GM19043 (cell line): ENCODE results near the gene OTOF.

Experiments used
- ATAC-seq: cut with Tn5 transposase; IDR thresholded peaks from one replicate; pipeline ENCODE4 v1.9.1; 2021; ENCODE audit warnings: low read depth; ENCODE audit not compliant: unreplicated experiment

The OTOF gene

DNA sequence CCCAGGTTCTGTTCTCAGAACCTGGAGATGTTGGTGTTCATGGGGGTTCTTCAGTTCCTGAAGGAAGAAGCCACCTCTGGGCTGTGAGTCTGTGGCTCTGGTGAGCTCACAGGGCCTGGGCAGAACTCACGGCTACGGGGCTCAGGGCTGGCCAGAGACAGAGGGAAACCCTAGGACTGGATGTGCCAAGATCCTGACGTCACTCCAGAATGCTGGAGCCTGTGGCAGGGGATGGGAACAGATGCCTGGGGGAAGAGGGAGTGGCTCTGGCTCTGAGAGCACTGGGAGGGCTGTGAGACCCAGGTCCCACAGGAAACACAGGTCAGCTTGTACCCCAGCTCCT lies at the start of gene OTOF:
Gene OTOF, minus strand, starts transcription at position 214 of the 343 bp plus-strand sequence.
- ATAC-seq = no peak

DNA sequence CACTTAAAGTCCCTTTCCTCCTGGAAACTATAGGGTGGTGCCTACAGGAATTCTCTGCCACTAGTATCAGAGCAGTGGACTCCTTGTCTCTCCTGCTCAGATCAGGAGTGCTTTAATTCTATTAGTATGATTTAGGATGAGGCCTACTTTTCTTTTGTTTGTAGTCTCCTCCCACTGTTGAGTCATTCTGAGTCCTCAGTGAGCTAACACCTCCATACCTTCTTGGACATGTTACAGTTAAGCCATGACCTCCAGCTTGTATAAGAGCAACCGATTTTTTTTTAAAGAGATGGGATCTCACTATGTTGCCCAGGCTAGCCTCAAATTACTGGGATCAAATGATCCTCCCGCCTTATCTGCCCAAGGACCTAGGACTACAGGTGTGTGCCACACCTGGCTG lies 48.7 kb upstream of the OTOF start:
- no peak for ATAC-seq

DNA sequence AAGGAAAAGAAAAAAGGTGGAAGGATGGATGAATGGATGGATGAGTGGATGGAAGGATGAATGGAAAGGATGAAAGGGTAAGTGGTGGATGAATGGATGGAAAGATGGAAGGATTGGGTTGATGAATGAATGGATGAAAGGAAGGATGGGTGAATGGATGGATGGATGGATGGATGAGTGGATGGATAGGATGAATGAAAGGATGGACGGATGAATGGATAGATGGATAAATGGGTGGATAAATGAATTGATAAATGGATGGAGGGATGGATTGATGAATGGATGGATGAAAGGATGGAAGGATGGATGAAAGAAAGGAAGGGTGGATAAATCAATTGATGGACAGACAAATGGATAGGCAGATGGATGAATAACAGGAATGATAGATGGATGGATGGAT lies 48.2 kb upstream of the OTOF start:
- ATAC-seq = no peak

DNA sequence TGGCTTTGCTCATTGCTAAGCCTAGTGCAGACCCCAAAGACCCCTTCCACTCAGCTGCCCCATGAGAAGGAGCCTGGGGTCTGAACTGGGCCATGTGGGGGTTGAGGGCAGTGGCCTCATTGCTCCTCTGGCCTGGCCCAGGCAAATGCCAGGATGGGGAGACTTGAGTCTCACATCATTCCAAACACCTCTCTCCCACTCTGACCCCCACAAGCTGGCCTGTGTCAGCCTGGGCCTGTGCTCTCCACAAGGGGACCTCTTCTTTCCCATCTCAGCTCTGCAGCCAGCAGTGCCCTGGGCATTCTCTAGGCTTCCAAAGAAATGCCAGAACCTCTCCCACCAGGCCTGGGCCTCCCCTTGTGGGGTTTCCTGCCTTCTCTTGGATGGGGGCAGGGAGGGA lies 45.8 kb upstream of the OTOF start:
- ATAC-seq = no peak

DNA sequence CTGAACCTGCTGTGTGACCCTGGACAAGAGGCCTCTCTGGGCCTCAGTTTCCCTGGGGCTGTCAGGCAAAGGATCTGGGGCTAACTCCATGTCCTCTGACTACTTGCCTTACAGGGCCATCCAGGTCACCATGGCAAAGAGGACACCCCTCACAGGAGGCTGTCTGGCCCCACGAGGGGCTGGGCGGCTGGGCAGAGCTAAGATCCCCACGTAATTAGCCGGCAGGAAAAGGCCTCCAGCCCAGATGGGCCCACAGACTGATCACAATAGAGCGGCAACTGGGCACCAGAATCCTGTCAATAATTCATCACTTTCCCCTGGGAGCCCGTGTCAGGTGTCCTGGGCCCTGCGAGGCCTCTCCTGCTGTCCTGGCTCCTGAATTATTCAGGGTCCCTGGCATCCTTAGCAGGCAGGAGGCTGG lies 44.8 kb upstream of the OTOF start:
- ATAC-seq = no peak

DNA sequence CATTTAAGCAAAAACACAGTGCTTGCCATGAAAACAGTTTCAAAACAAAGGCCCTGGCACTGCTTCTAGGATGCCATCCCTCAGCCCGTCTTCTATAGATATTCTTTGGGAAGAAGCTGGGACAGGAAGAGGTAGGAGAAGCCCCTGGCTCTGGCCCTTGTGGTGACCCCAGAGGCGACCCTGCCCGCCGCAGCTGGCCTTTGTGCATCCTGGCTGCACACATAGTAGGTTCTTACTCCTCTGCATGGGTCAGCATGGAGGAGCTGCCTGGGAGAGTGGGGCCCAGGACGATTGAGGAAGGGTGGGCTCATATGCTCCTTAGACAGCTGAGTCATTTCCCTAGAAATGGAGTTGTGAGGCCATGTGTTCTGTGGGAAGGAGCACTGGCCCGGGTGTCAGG lies 44.4 kb upstream of the OTOF start:
- no peak for ATAC-seq

DNA sequence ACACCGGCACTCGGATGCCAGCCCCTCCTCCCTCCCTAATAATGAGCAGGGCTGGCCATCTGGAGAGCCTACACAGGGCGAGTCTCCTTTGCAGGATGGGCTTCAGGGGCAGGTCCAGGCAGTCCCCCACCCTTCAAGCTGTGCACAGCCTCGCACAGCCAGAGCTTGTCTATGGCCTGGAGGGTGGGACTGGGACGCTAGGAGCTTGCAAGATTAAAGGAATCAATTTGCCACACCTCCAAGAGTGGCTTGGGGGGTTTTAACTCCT lies 43.9 kb upstream of the OTOF start:
- ATAC-seq = no peak

DNA sequence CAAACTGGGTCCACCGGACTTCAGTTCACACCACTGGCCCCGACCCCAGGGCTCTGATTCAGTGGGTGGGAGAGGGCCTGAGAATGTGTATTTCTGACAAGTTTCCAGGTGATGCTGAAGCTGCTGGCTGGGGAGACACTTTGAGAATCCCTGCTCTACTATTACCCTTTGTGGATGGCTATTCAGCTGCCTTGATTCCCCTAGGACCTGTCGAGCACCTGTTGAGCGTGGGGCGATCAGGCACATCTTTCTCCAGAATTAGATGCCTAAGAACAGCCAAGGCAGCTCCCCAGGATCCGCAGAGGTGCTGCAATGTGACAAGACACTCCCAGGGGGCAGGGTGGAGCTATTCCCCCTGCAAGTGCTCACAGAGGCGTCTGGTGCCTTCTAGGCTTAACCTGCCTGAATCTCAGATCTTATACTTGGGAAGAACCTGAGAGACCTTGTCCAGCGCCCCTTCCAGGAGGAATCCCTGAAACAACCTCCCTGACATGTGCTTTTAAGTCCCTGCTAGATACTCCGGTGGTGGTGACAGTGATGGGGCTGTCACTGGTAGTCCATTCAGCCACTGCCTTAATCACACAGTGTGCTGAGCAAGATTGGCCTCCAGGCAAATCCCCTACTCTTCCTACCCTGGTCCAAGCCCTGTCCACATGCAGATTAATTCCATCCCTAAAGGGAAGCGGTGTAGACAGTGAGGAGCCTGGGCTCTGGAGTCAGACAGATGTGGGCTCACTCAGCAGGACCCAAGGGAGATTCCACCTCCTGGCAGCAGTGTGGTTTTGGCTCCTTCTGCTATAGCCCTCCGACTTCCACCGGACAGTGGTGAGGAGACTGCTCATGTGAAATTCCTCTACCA lies 43.4 kb upstream of the OTOF start:
- no peak for ATAC-seq

DNA sequence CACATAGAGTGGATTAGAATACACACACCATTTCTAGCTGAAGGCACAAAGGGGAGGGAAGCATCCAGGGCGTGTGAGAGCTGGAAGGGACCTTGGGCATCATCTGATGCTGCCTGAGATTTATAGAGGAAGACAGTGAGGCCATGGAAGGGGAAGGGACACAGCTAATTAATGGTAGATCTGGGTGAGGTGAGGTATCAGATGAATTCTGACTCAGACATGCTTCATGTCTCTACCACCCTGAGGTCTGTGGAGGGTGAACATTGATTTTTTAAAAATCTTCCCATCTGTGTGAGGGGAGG lies 42.2 kb upstream of the OTOF start:
- no peak for ATAC-seq

DNA sequence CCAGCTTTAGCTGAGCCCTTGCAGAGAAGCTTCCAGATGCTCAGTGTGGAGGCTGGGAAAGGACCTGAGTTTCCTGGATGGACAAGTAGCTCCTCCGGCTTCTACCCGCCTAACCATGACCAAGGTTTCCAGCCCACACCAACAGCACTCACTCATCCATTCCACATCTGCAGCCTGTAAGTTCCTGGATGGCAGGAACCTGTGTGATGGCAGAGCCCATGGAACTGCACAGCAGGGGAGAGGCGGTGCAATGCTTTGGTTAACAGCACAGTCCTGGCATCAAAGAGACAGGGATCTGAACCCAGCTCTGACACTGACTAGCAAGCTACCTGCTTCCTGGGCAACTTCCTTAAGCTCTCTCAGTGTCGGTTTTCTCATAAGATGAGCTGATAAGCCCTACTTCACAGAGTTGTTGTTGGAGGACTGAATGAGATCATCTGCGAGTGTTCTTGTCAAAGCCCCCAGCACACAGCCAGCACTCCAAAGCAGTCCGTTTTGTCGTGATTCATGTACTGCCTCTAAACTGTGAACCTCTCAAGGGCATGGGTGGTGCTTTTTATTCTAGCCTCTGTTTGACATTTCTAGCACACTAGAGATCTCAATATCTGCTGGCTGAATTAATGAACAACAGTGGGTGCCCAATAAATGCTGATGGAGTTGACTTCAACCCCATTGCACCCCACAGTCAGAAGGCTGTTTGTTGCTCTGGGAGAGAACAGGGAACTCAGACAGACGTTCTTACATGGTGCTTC lies 41.6 kb upstream of the OTOF start:
- ATAC-seq = no peak

DNA sequence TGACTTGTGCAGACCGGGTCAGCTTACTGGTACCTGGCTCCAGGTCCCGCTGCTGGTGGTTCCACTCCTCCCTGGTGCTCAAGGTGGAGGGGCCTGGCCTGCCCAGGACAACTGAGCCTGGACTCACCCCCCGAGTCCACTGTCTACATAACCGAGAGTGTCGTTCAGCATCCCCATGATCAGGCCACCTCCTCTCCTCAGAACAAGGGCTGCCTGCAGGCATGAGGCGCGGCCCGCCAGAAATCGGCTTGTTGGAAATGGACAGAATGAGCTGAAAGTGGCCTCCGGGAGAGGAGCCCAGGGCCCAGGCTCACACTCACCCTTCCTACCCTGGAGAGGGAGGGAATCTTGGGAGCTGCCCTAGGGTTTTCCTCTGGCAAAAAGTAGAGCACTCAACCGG lies 38.9 kb upstream of the OTOF start:
- ATAC-seq = no peak

DNA sequence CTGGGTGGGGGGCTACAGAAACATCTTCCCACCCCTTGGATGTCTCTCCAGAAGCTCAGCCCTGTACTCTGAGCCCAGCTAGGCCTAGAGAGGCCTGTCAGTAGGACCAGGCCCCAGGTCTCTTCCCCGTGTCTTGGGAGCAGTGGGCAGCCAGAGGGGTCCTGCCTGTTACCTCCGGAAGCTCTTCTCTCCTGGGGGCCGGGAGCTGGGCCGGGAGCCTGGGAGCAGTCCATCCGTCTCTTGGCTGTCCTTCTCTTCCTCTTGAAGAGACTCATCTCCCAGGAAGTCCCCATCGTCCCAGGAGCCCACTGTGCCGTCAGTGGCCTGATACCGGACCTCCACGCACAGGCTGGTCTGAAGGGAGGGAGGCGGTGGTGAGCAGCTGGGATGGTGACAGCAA lies 38.3 kb upstream of the OTOF start:
- no peak for ATAC-seq

DNA sequence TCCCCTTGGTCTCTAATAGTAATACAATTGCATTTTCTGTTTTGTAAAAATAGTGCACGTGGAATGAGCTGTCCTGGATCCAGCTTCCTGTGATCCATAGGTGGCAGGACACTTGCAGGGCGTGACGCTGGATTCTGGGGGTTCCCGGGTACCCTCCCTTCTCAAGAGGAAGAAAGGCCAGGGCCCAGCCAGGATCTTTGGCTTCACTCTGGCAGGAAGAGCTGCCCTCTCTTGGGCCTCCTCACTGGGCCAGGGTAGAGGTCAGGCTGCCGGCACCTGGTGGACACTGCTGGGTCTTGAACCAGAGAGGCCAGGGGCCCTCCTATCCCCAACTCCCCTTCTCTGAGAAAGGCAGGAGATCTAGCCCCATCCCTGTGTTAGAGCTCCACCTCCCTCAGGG lies 37.8 kb upstream of the OTOF start:
- ATAC-seq = no peak

DNA sequence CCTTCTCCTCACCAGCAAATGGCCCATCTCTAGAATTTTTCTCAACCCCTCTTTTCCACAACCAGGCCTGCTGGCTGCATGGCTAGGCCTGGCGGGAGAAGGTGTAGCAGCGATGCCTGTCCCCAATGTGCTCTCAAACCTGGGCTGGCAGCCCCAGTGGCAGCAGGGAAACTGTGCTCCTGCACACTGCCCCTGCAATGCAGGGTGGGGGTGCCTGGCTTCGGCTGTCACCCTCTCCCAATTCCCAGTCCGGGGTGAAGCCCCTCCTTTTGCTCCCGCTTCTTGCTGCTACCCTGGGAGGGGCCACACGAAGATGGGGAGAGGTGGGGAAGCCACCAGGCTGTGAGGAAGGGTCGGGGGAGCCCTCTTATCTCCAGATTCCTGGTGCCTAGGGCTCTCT lies 36.1 kb upstream of the OTOF start:
- no peak for ATAC-seq

DNA sequence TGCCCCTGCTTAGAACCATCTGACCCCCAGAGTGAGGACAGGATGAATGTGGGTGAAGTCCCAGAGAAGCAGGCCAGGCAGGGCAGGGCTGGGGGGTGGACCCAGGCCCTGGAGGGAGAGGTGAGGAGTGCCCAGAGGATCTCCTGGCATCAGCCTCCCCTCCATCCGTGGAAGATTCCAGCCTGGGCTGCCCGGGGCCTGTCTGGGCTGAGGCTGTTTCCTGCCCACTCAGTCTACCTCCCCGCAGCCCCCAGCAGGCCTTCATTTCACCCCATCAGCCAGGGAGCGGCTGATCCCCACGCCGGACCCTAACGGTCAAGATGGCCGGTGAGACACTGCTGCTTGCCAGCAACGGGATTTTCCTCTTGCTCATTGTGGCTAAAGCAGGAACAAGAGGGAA lies 35.3 kb upstream of the OTOF start:
- ATAC-seq = no peak

DNA sequence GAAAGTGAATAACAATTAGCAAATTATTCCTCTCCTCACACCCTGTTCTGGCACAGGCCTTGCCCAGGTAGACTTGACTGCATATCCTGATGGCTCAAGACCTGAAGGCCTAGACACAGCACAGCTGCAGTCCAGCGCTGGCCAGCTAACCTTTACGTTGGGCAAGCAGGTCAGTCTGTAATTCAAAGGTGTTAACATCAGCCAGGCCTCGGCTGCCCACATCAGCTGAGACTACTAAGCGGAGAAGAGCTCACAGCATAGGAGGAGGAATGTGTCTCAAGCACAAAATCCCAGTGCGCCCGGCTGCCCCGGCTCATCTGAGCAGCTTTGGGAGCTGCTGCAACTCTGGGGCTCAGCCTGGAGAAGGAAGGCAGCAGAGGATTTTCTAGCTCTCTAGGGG lies 33.5 kb upstream of the OTOF start:
- ATAC-seq = no peak

DNA sequence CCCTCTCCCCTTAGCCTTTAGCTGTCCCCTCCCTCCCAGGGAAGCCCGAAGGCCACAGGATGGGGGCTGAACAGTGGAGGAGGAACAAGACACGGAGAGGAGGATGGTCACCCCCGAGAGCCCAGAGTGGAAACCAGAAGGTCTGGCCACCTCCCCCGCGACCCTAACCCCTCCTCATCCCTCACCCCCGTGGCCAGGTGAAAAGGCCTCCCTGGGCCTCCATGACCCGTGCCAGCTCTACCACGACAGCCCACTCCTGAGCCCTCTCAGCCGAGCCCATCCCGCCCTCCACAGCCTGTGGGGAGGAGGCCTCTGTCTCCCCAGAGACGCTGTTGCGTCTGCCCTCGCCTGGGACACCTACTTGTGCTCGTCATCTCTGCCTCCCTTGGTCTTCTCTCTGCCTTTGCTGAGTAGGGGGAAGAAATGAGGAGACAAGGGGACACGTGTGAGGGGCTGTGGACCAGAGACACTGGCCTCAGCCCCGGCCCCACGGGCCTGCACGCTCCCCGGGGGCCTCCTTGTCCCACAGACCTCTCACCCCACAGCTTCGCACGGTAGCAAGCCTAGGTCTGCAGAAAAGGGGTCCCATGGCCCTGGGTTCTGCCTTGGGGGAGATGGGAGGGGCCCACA lies 32.5 kb upstream of the OTOF start:
- no peak for ATAC-seq

DNA sequence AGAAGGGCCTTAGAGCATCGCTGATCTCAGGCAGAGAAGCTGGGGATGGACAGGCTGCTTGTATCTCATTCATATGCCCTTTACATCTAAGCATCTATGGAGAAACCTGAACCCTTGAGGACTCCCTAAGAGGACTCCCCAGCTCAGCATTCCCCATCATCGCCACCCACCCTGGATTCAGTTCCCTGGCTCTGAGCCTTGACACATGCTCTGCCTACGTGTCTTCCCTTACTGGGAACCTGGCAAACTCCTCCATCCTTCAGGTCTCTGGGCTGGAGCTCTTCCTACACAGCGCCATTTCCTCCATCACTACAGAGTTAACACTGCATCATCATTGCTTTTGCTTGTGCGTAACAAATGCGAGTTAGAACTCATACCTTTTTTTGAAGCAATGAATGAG lies 31.2 kb upstream of the OTOF start:
- ATAC-seq = no peak

DNA sequence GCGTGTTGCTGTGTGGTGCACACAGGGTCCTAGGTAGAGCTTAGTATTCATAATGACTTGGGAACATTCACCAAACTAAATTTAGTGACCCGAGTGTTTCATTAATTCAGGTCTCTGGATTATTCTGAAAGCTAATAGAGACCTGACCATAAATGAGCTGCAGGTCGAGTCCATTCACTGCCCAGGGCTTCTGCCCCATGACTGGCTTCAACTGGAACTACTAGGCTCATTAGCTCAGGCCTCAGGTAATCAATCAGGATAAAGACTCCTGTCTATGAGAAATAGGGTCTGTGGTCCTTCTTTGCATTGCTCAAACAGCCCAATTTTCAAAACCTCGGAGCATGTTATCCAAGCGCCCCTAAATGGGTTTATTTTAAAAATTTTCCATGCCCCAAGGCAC lies 30.0 kb upstream of the OTOF start:
- ATAC-seq = no peak

DNA sequence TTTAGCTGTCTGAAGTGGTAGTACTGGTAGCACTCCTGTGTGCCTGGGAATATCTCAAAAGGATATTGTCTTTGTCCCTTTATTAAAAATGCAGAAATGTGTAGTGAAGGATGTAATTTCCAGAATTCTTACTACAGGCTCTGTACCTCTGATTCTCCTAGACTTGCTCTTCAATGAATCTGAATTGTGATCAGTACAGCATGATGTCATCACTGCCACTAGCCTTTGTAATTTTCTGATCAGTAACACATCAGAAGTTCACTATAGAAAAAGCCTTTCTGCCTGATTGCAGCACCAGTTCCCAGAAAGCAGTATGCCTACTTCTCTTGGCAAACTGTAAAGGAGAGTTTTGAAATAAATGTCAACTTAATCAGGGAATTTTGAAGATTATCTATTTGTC lies 29.2 kb upstream of the OTOF start:
- no peak for ATAC-seq

DNA sequence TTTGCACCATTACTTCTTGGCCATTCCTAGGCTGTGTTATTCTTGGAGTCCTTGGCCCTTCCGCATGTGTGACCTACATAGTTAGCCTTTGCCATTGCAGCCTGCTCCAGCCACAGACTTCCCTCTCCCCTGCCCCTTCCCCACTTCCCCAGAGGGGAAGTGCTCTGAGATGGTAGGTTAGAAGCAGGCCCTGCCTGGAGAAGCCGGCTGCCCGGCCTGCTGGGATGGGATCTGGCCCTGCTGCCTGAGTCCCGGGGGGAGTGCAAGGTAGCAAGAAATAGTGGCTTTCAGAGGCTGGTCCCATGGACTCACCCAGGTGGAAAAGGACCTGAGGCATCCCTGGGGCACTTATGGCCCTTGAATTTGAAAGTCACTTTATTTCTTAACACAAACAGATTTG lies 28.4 kb upstream of the OTOF start:
- no peak for ATAC-seq

DNA sequence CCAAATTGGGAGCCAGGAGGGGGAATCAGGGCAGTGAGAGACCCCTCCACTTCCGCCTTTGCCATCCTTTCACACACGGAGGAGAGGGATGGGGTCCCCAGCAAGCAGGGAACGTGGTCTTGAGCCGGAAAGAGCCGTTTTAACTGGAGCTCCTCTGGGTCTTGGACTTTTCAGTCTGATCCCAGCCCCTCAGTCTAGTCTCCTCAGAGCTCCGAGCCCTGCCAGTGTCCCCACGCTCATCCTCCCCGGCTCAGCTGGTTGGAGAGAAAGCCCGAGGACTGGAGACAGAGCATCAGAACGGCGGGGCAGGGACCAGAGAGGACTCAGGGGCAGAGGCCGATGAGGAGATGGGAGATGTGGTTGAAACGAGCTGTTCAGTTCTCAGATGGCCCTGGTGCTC lies 26.1 kb upstream of the OTOF start:
- no peak for ATAC-seq
